CD4-positive, alpha-beta memory T cell (primary cell): Measurements from ENCODE around the gene C4A. TPM values are rescaled to one million over a fixed set of nuclear protein-coding genes. Genes with fewer than 3 reads are reported as not detected.
A peak's percentile ranks its signal among the peaks of the same experiment; 100 is the strongest.
"Not testable (repeated sequence)": the region's sequence is repeated elsewhere in the genome, so short reads cannot be mapped to it uniquely, and the experiment has no call there.

Source experiments
- CTCF ChIA-PET: fragments of 350-600 bp; sonication (Branson Sonifier 250); formaldehyde crosslinking; loops from one replicate; lab custom pipeline; 2021; ENCODE audit warnings: inconsistent platforms; ENCODE audit not compliant: partially characterized antibody; lab: Charles Lee
- POLR2A ChIA-PET: fragments of 350-600 bp; sonication (Branson Sonifier 250); formaldehyde crosslinking; loops from one replicate; lab custom pipeline; 2021; ENCODE audit not compliant: partially characterized antibody; lab: Charles Lee
- DNase-seq, 5 donors: peaks; one replicate each; pipeline versions ENCODE4 v3.0.0 to v3.0.0-alpha.2; 2020 to 2022; ENCODE audit warnings: mixed read lengths in 1 of 5
- H3K27ac ChIP-seq: one replicate; pipeline ENCODE4 v1.7.0; 2013; ENCODE audit warnings: low read depth, low read length
- H3K27me3 ChIP-seq: 2 replicates; pipeline ENCODE4 v1.7.0; 2013; ENCODE audit warnings: mild to moderate bottlenecking, low read length, moderate library complexity; ENCODE audit not compliant: insufficient read depth
- H3K36me3 ChIP-seq: 2 replicates; pipeline ENCODE4 v1.7.0; 2013; ENCODE audit warnings: mild to moderate bottlenecking, low read length, moderate library complexity; ENCODE audit not compliant: insufficient read depth
- H3K4me1 ChIP-seq: 2 replicates; pipeline ENCODE4 v1.7.0; 2013; ENCODE audit warnings: mild to moderate bottlenecking, low read length, moderate library complexity; ENCODE audit not compliant: insufficient read depth
- H3K4me3 ChIP-seq, 2 donors: one replicate each; pipeline ENCODE4 v1.7.0; 2013; ENCODE audit warnings: low read length in 2 of 2, mild to moderate bottlenecking in 1 of 2
- H3K9me3 ChIP-seq, 2 donors: one replicate each; pipeline ENCODE4 v1.7.0; 2013; ENCODE audit warnings: low read length in 2 of 2, control low read depth in 1 of 2; ENCODE audit not compliant: control insufficient read depth in 1 of 2
- H3K27ac Mint-ChIP-seq, 7 donors: one replicate each; pipeline ENCODE4 v1.8.0; 2020 to 2021; ENCODE audit warnings: mixed read lengths in 7 of 7, mild to moderate bottlenecking in 6 of 7, inconsistent platforms in 3 of 7, moderate library complexity in 3 of 7
- H3K27me3 Mint-ChIP-seq, 2 donors: one replicate each; pipeline ENCODE4 v1.8.0; 2020 to 2021; ENCODE audit warnings: mixed read lengths in 2 of 2
- H3K36me3 Mint-ChIP-seq, 2 donors: one replicate each; pipeline ENCODE4 v1.8.0; 2020 to 2021; ENCODE audit warnings: mixed read lengths in 2 of 2, inconsistent platforms in 1 of 2, mild to moderate bottlenecking in 1 of 2
- H3K4me1 Mint-ChIP-seq, 4 donors: one replicate each; pipeline ENCODE4 v1.8.0; 2020 to 2021; ENCODE audit warnings: mixed read lengths in 4 of 4, mild to moderate bottlenecking in 1 of 4
- H3K4me3 Mint-ChIP-seq, 8 donors: one replicate each; pipeline ENCODE4 v1.8.0; 2020 to 2021; ENCODE audit warnings: mixed read lengths in 8 of 8, mild to moderate bottlenecking in 7 of 8, moderate library complexity in 6 of 8, inconsistent platforms in 3 of 8
- H3K9me3 Mint-ChIP-seq, 8 donors: one replicate each; pipeline ENCODE4 v1.8.0; 2020 to 2021; ENCODE audit warnings: mixed read lengths in 8 of 8, mild to moderate bottlenecking in 5 of 8, inconsistent platforms in 3 of 8, moderate library complexity in 1 of 8
- intact Hi-C: fragments of 100-400 bp; cut with micrococcal nuclease; formaldehyde crosslinking; loops from one replicate; pipeline ENCODE4 v1.15.1; 2023
- polyA plus RNA-seq, 2 donors: library from polyadenylated mRNA; unstranded; fragments of 300-500 nt; fragmentation: Illumina TruSeq; gene quantifications; one replicate each; pipeline ENCODE4 v1.2.3, GENCODE V29; 2021
- total RNA-seq, 2 experiments: library from RNA; stranded (reverse); gene quantifications; one replicate each; pipeline ENCODE4 v1.2.3, GENCODE V29; 2021

C4A gene
- total and polyA plus RNA-seq, 4 experiments from 2014 or later, result 0.17 to 9.8 (median 6.7) TPM; not detected in 1

DNA sequence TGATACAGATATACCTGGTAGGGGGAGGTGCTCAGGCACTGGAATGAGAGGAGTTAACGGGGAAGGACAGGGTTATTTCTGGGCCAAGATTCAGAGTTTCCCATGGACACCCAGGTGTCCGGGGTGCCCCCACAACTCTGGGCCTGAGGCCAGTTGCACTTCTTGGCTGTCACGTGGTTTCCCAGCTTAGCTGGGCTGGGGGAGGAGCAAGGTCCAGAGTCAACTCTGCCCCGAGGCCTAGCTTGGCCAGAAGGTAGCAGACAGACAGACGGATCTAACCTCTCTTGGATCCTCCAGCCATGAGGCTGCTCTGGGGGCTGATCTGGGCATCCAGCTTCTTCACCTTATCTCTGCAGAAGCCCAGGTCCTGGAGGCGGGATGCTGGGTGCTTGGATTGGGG is 32.7 kb downstream of the C4A start, which contains the start of gene C4B:
Gene C4B, plus strand, starts transcription at position 249 of the 400 bp plus-strand sequence. Its CDS starts 51 bp downstream, at position 300.
- H3K4me1 Mint-ChIP-seq, CTCF ChIA-PET, H3K4me3 Mint-ChIP-seq, intact Hi-C loops, H3K4me3 ChIP-seq, H3K27ac Mint-ChIP-seq, H3K27me3 ChIP-seq, H3K36me3 Mint-ChIP-seq, POLR2A ChIA-PET, H3K4me1 ChIP-seq, H3K9me3 ChIP-seq, H3K27me3 Mint-ChIP-seq, DNase-seq, H3K9me3 Mint-ChIP-seq, H3K27ac ChIP-seq, H3K36me3 ChIP-seq: not testable (repeated sequence)

DNA sequence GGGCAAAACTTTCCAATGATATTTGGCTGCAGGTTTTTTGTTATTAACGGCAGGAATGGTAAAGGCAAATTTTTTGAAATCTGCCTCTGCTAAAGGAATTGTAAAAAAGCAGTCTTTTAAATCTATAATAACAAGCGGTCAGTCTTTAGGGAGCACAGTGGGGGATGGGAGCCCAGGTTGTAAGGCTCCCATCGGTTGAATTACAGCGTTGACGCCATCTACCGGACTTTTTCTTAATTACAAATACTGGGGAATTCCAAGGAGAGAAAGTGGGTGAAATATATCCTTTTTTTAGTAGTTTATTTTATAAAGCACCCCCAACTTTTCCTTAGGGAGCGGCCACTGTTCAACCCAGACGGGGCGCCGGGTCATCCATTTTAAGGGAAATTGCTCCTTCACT is 40.2 kb downstream of the C4A start:
- H3K4me1 Mint-ChIP-seq, H3K27me3 Mint-ChIP-seq, H3K9me3 ChIP-seq, H3K27ac Mint-ChIP-seq, H3K36me3 ChIP-seq, DNase-seq, H3K4me1 ChIP-seq, H3K9me3 Mint-ChIP-seq, H3K4me3 Mint-ChIP-seq, H3K4me3 ChIP-seq, intact Hi-C loops, CTCF ChIA-PET, H3K36me3 Mint-ChIP-seq, POLR2A ChIA-PET, H3K27me3 ChIP-seq, H3K27ac ChIP-seq: not testable (repeated sequence)

GRCh38 chr6:32028631-32029030 is 46.8 kb downstream of the C4A start:
- H3K27ac Mint-ChIP-seq, H3K27me3 ChIP-seq, H3K27ac ChIP-seq, POLR2A ChIA-PET, H3K4me3 ChIP-seq, H3K9me3 ChIP-seq, H3K4me3 Mint-ChIP-seq, DNase-seq, H3K36me3 ChIP-seq, H3K27me3 Mint-ChIP-seq, H3K9me3 Mint-ChIP-seq, H3K4me1 Mint-ChIP-seq, CTCF ChIA-PET, H3K36me3 Mint-ChIP-seq, H3K4me1 ChIP-seq, intact Hi-C loops: not testable (repeated sequence)

- POLR2A ChIA-PET, H3K27ac ChIP-seq, DNase-seq, H3K9me3 Mint-ChIP-seq, intact Hi-C loops, CTCF ChIA-PET, H3K27ac Mint-ChIP-seq, H3K27me3 Mint-ChIP-seq, H3K9me3 ChIP-seq, H3K4me1 ChIP-seq, H3K36me3 Mint-ChIP-seq, H3K4me3 Mint-ChIP-seq, H3K36me3 ChIP-seq, H3K4me3 ChIP-seq, H3K27me3 ChIP-seq, H3K4me1 Mint-ChIP-seq: not testable (repeated sequence)
Observed at GRCh38 chr6:32029553-32029952, 47.7 kb downstream of the C4A start.

GRCh38 chr6:32035283-32036013 is 53.6 kb downstream of the C4A start:
- H3K9me3 ChIP-seq, H3K36me3 ChIP-seq, H3K9me3 Mint-ChIP-seq, H3K36me3 Mint-ChIP-seq, intact Hi-C loops, CTCF ChIA-PET, H3K4me1 ChIP-seq, H3K27ac Mint-ChIP-seq, H3K4me3 Mint-ChIP-seq, DNase-seq, H3K4me3 ChIP-seq, H3K27ac ChIP-seq, H3K27me3 Mint-ChIP-seq, H3K27me3 ChIP-seq, POLR2A ChIA-PET: not testable (repeated sequence)
- peaks cover 6 to 10% (median 7%) of the 10 kb centered on the region in 4 donors for H3K4me1 Mint-ChIP-seq

GRCh38 chr6:32037136-32037535 is 55.3 kb downstream of the C4A start:
- H3K4me3 Mint-ChIP-seq, intact Hi-C loops, H3K27me3 Mint-ChIP-seq, H3K4me3 ChIP-seq, H3K27ac Mint-ChIP-seq, H3K27me3 ChIP-seq, H3K27ac ChIP-seq, H3K36me3 Mint-ChIP-seq, POLR2A ChIA-PET, CTCF ChIA-PET, DNase-seq, H3K4me1 ChIP-seq, H3K9me3 Mint-ChIP-seq, H3K9me3 ChIP-seq, H3K36me3 ChIP-seq: not testable (repeated sequence)
- H3K4me1 Mint-ChIP-seq, result peaks cover 6 to 10% (median 7%) of the 10 kb centered on the region in 4 donors

GRCh38 chr6:32037598-32038524 is 56.0 kb downstream of the C4A start, which contains the start of gene CYP21A2:
Gene CYP21A2, plus strand, starts transcription at chr6:32038415. Its CDS starts 8 bp downstream, at chr6:32038423.
- POLR2A ChIA-PET, intact Hi-C loops, H3K4me1 ChIP-seq, H3K27ac ChIP-seq, H3K27me3 ChIP-seq, CTCF ChIA-PET, H3K27me3 Mint-ChIP-seq, H3K36me3 ChIP-seq, H3K9me3 ChIP-seq, H3K36me3 Mint-ChIP-seq, H3K4me3 ChIP-seq, H3K9me3 Mint-ChIP-seq: not testable (repeated sequence)
- DNase-seq, result peak in 1 of 5 donors; percentile 4
- Mint-ChIP-seq H3K27ac (peak within 1 kb of the TSS; percentile 28 to 91 (median 79)), H3K4me1 (peaks cover 6 to 10% (median 7%) of the 10 kb centered on the region in 4 donors), H3K4me3 (peak within 1 kb of the TSS in 2 of 8 donors; percentile 53 to 58)
